ENCODE results near the gene ARHGEF37. TPM values are rescaled to one million over a fixed set of nuclear protein-coding genes. Genes with fewer than 3 reads are reported as not detected.
"Not testable (repeated sequence)": the region's sequence is repeated elsewhere in the genome, so short reads cannot be mapped to it uniquely, and the experiment has no call there.

ARHGEF37 gene
- polyA plus RNA-seq, 4 donors: 5.3 to 6.2 (median 5.8) TPM

DNA sequence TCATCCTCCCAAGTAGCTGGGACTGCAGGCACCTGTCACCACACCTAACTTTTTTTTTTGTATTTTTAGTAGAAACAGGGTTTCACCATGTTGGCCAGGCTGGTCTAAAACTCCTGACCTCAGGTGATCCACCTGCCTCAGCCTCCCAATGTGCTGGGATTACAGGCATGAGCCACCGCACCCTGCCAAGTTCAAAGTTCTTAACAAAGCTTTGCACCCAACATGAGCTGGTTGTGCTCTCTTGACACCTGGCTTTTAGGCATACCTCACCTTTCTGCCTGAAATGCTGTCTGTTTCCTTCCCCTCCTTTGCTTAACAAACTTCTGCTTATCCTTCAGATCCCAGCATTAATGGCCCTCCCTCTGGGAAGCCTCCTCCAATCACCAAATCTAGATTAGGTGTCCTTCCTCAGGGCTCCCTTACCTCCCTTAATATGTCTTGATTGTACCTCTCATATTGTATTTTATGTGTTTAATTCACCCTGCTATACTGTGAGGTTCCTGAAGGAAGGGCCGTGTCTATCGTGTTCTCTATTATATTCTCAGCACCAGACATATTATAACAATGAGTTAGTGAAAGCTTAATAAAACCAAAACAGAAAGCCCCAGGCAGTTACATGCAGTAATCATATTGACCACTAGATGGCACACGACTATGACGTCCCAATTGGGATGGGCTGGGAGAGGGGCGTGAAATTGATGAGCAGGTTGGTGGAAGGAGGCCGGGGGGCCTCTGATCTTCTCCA is 86.0 kb downstream of the ARHGEF37 start:
- DNase-seq (ENCODE audit: low read depth in 4 of 4, low spot score in 2 of 4): no peak

DNA sequence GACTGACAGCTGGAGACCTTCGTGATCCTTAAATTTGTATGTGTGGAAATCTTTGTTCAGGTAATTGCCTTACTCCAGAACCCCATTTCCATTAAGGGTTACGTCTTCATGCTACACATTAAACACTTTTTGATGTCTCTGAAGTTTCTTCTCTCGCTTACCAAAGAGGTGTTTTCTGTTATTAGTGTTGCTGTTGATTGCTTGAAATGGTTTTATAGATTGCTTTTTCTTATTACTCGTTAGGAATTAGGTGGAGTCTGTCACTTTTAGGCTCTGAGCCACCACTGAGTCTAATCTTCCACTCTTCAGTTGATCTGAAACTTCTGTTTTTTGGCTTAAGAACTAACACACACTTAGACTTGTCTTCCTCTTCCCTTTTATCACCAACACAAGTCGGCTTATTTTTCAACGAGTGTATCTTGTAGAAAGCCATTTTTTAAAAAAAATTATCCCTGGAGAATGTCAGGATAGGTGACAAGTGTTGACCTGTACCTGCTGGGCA is 86.6 kb downstream of the ARHGEF37 start:
- no peak for DNase-seq (ENCODE audit: low read depth in 4 of 4, low spot score in 2 of 4)

DNA sequence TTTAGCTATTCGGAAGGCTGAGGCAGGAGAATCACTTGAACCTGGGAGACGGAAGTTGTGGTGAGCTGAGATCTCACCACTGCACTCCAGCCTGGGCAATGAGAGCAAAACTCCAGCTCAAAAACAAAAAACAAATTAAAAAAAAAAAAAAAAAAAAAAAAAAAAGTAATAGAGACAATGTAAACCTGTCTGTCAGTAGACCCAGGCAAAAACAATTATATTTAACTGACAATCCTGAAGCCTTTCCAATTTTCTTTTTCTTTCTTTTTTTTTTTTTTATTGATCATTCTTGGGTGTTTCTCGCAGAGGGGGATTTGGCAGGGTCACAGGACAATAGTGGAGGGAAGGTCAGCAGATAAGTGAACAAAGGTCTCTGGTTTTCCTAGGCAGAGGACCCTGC is 88.0 kb downstream of the ARHGEF37 start:
- DNase-seq (ENCODE audit: low read depth in 4 of 4, low spot score in 2 of 4): not testable (repeated sequence)

DNA sequence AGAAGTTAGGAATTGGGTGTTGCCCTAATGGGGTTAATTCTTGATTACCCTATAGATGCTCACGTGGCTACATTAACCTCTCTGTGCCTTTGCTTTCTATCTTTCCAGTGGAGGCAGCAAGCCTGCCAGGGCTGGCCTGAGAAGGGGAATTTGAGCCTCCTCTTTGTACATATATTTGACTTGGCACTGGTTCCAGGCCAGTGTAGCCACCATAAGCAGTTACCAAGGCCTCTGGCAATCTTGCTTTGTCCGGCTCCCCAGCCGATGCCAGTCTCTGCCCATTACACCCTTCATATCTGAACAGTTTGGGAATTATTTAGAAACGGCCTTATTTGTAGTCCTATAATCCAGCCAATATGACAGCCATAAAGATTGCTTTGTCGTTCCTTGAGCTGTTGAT is 90.2 kb downstream of the ARHGEF37 start:
- no peak for DNase-seq (ENCODE audit: low read depth in 4 of 4, low spot score in 2 of 4)

DNA sequence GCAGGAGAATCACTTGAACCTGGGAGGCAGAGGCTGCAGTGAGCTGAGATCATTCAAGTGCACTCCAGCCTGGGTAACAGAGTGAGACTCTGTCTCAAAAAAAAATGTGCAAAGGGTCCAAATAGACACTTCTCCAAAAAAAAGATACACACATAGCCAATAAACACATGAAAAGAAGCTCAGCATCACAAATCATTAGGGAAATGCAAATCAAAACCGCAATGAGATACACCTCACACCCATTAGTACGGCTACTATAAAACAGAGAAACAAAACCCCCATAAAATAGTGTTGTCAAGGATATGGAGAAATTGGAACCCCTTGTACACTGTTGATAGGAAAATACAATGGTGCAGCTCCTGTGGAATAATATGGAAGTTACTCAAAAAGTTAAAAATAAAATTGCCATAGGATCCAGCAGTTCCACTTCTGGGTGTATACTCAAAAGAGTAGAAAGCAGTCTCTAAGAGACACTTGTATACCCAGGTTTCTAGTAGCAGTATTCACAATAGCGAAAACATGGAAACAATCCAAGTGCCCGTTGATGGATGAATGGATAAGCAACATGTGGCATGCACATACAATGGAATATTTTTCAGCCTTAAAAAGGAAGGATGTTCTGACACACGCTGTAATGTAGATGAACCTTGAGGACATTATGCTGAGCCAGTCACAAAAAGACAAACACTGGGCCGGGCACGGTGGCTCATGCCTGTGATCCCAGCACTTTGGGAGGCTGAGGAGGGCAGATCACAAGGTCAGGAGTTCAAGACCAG is 91.6 kb downstream of the ARHGEF37 start:
- no peak for DNase-seq (ENCODE audit: low read depth in 4 of 4, low spot score in 2 of 4)

DNA sequence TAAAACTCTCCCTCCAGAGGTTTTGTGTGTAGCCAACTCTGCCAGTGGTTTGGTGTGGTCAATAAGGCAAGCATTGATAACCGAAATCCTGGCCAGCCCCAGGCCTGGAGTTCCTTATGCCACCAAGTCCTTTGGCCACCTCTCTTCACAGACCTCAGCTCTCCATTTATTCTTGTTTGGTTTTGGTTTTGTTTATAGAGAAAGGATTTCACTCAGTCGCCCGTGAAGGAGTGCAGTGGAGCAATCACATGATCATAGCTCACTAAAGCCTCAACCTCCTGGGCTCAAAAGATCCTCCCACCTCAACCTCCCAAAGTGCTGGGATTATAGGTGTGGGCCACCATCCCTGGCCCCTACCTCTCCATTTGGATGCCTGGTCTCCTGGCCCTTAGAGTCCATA is 93.4 kb downstream of the ARHGEF37 start:
- no peak for DNase-seq (ENCODE audit: low read depth in 4 of 4, low spot score in 2 of 4)

DNA sequence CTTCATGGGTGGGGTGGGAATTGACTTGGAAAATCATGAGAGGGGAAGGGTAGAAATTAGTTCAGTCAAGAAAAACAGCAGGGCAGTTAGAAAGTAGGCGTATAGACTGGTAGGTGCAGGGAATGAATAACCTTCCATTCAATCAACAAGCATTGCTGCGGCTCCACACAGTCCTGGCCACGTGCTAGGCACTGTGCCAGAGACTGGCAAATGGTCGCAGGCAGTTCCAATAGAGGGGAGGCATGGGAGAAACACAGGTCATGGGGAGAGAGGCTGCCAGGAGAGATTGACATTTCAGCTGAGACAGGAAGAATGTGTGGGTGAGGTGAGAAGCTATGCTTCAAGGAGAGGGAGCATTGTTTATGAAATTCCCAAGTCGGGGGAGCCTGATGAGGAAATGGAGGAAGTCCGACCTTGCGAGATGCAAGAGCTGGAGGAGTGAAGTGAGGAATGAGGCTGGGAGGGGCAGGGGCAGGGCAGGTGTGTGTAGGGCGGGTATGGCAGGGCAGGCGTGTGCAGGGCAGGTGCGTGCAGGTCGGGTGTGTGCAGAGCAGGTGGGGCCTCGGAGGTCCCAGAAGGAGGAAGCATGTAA is 94.4 kb downstream of the ARHGEF37 start:
- no peak for DNase-seq (ENCODE audit: low read depth in 4 of 4, low spot score in 2 of 4)

DNA sequence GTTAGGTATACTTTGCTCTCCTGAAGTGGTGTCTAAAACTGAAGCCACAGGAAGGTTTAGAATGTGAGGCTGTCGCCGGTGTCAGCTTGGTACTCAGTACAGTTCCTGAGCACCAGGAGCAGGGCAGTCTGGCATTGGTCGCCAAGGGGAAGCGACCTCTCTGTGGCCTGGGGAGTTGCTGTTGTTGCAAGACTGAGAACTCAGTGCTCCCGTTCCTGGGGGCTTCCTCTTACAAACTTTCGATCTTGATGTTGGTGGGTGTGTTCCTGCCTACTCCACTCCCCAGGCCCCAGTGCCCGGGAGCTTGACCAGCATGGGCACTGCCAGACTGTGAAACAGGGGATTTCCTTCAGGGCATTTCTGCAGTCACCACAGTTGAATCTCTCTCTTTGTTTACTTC is 96.4 kb downstream of the ARHGEF37 start:
- no peak for DNase-seq (ENCODE audit: low read depth in 4 of 4, low spot score in 2 of 4)

DNA sequence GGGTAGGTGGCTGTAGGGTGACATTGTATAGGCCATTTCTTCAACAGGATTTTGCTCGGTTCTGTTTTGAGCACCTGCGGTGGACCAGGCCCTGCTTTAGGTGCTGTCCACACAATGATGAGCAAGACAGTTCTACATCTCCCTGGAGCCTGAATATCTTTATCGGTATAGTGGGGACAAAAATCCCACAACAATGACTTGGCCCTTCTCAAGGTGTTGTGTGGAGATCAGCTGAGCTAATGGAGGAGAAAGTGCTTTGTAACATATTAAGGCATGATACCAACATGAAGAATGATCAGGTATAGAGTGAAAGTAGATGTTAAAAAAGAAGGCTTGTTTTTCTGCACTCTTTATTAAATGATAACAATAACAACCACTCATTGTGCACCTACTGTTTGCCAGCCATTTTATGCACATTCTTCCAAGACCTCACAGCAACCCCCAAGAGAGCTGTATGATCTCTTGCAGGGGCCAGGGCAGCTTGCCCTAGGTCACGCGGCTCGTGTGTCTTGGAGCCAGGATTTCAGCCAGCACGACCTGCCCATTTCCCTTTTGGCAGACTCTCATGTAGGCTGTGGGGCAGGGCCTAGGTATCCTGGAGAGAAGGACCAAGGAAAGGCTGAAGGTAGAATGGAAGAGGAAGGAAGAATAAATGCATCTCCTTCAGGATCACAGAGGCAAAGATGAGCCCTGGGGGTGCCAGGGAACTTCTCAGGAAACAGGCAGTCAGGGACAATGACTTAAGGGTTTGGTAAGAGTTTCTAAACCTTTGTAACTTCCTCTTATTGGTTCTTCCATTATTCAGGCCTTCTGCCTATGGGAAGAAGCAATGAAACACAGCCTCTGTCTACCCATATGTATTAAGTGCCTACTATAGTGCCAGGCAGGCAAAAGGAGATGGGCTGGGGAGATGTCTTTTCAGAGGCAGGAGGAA is 98.8 kb downstream of the ARHGEF37 start:
- DNase-seq (ENCODE audit: low read depth in 4 of 4, low spot score in 2 of 4): no peak

DNA sequence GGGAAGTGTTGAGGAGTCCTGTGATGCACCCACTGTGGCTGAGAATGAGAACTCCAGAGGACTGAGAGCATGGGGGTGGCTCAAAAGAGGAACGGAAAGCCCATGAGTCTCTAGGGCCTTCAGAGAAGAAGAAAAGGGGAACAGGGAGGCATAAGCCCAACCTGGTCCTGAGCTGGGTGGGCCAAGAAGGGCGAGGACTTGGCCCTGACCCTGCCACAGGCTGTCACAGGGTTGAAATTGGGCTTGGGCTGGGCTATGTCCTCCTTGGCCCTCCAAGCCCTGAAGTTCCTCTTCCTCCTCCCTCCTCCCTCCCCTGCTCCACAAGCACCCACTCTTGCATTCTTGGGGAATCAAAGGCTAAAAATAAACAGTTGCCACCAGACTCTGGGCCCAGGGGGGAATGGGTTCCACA is 99.5 kb downstream of the ARHGEF37 start:
- no peak for DNase-seq (ENCODE audit: low read depth in 4 of 4, low spot score in 2 of 4)

DNA sequence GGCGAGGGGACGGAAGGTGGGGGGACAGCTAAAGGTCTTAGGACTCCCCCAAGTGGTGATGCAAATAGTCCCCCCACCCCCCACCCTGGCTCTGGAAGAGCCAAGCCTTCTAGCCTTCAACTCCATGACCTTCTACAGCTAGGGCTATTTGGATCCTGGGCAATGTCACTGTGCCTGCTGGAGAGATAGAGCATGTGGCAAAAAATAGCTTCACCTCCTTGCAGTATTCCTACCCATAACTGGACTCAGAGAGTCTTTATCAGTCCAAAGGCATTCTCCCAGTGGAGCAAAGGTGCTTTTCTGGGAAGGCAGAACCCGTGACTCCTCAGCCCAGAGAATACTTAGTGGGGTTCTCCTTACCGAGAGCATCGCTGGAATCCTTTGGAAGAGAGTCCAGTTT is 100.0 kb downstream of the ARHGEF37 start:
- DNase-seq (ENCODE audit: low read depth in 4 of 4, low spot score in 2 of 4): no peak

DNA sequence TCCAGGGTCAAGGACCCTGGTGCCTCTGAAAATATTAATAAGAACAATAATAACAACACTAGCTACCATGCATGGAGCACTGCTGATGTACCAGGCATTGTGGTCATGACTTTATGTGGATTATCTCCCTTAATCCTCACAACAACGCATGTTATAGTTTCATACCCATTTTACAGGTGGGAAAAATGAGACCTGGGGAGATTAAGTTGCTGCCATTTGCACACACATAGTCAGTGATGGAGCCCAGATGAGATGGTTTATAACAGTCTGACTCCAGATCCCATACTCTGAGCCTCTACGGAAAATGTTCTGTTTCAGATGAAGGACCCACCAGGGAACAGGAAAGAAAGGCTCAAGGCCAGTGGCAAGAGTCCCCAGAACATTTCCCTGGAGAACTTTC is 100.6 kb downstream of the ARHGEF37 start:
- no peak for DNase-seq (ENCODE audit: low read depth in 4 of 4, low spot score in 2 of 4)

DNA sequence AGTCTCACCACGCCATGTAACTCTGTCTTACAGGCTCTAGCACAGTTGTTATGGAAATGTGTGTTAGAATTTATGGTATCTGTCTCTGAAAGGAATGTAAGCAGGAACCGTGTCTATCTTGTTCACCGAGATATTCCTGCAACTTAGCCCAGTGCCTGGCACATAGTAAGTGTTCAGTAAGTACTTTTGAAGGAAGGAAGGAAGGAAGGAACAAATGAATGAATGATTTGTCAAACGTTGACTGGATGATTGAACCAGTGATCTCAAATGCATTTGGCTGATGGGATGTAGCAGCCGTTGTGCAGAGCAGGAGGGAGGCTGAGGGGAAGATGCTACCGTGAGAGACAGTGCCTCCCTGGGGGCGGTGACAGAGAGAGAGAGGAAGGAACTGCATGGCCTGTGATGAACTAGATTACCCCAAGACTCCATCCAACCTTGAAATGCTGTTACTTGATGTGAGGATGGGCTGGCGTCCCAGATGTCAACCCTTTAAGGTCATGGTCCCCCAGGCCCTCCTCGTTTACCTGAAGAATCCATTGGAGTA is 101.3 kb downstream of the ARHGEF37 start:
- no peak for DNase-seq (ENCODE audit: low read depth in 4 of 4, low spot score in 2 of 4)

DNA sequence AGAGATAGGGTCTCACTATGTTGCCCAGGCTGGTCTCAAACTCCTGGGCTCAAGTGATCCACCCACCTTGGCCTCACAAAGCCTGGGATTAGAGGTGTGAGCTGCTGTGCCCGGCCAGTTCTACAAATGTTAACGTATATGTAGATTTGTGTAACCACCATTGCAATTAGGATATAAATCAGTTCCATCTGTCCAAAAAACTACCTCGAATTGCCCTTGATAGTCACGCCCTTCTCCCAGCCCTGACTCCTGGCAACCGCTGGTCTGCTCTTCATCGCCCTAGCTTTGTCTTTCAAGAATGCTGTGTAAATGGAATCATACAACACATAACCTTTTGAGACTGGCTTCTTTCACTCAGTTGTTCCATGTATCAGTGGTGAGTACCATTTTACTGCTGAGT is 102.7 kb downstream of the ARHGEF37 start:
- no peak for DNase-seq (ENCODE audit: low read depth in 4 of 4, low spot score in 2 of 4)

DNA sequence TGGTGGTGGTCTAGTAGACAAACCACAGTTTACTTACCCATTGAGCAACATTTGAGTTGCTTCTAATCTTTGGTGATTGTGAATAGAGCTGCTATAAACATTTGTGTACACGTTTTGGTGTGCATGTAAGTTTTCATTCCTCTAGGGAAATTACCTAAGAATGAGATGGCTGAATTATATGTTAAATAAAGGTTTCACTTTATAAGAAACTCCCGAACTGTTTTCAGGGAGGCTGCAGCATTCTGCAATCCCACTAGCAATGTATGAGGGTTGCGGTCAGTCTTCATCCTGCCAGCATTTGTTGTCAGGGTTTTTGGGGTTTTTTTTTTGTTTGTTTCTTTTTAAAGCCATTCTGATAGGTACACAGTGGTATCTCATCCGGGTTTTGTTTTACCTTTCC is 103.1 kb downstream of the ARHGEF37 start:
- no peak for DNase-seq (ENCODE audit: low read depth in 4 of 4, low spot score in 2 of 4)

Other genes with a start within 250 kb of the ARHGEF37 start
- gene GRPEL2, start 236.0 kb upstream of the ARHGEF37 start, polyA plus RNA-seq (ENCODE audit: insufficient read length in 4 of 4): 10 to 100 TPM; 17.1 to 22.3 (median 17.7) TPM
- 10 to 100 TPM; 16.6 to 19.8 (median 18.1) TPM for gene PCYOX1L, start 223.5 kb upstream of the ARHGEF37 start, polyA plus RNA-seq (ENCODE audit: insufficient read length in 4 of 4)
- 1 to 10 TPM; 1.1 to 2.2 (median 1.6) TPM for gene IL17B, start 202.2 kb upstream of the ARHGEF37 start, polyA plus RNA-seq (ENCODE audit: insufficient read length in 4 of 4)
- 100 to 1,000 TPM; 171 to 211 (median 185) TPM for gene CSNK1A1, start 30.1 kb upstream of the ARHGEF37 start, polyA plus RNA-seq (ENCODE audit: insufficient read length in 4 of 4)
- 1 to 10 TPM in 3 of 4 donors, under 1 TPM in 1; 0.78 to 2.2 (median 1.6) TPM for gene PPARGC1B, start 148.8 kb downstream of the ARHGEF37 start, polyA plus RNA-seq (ENCODE audit: insufficient read length in 4 of 4)

All from left renal cortex interstitium (tissue), 4 donors.